Fibroblast of mammary gland (primary cell): ENCODE results near the gene ZNF552.
"Not testable (repeated sequence)": the region's sequence is repeated elsewhere in the genome, so short reads cannot be mapped to it uniquely, and the experiment has no call there.

Experiments used
- DNase-seq: peaks from one replicate; pipeline ENCODE4 v3.0.0-alpha.2; 2010; ENCODE audit warnings: low read depth
- H3K4me3 ChIP-seq: 2 replicates; pipeline ENCODE4 v1.5.1; 2011; ENCODE audit warnings: low read depth, mild to moderate bottlenecking, low read length, moderate library complexity; ENCODE audit not compliant: control insufficient read depth
- CTCF ChIP-seq: conservative IDR thresholded peaks from 2 replicates; pipeline ENCODE4 v1.5.1; 2011; ENCODE audit warnings: low read depth, low read length, inconsistent platforms; ENCODE audit not compliant: control insufficient read depth, insufficient read depth

ZNF552 gene

GRCh38 chr19:57807541-57807940 lies 7.2 kb downstream of the ZNF552 start:
- DNase-seq: peak; percentile 55
- TF ChIP-seq CTCF: no peak
- no peak overlapping the region for H3K4me3 ChIP-seq

GRCh38 chr19:57803594-57804325 lies 11.0 kb downstream of the ZNF552 start:
- H3K4me3 ChIP-seq: peak overlapping the region; percentile 72
- peak; percentile 62 for DNase-seq

GRCh38 chr19:57803265-57803593 lies 11.5 kb downstream of the ZNF552 start:
- H3K4me3 ChIP-seq: peak overlapping the region; percentile 72
- no peak for TF ChIP-seq CTCF
- DNase-seq: no peak

More at GRCh38 chr19:57803594-57804325, 11.0 kb downstream of the ZNF552 start:
- no peak for TF ChIP-seq CTCF

GRCh38 chr19:57802269-57802668 lies 12.4 kb downstream of the ZNF552 start:
- TF ChIP-seq CTCF: no peak
- no peak overlapping the region for H3K4me3 ChIP-seq
- no peak for DNase-seq

GRCh38 chr19:57800696-57801095 lies 14.0 kb downstream of the ZNF552 start:
- DNase-seq: no peak
- no peak for TF ChIP-seq CTCF
- no peak overlapping the region for H3K4me3 ChIP-seq

GRCh38 chr19:57796580-57796979 lies 18.1 kb downstream of the ZNF552 start:
- not testable (repeated sequence) for H3K4me3 ChIP-seq, DNase-seq

GRCh38 chr19:57789288-57789687 lies 25.4 kb downstream of the ZNF552 start:
- no peak for TF ChIP-seq CTCF
- H3K4me3 ChIP-seq: no peak overlapping the region
- DNase-seq: no peak
